Gastroesophageal sphincter (tissue), 4 donors: ENCODE measurements around the gene LRRFIP2. TPM values are rescaled to one million over a fixed set of nuclear protein-coding genes. Genes with fewer than 3 reads are reported as not detected.

ENCODE experiments used
- ATAC-seq: fragments of 150-250 bp; one replicate; pipeline ENCODE4 v1.9.1; 2016; ENCODE audit warnings: mild to moderate bottlenecking, moderate library complexity
- H3K27ac ChIP-seq, 4 donors: fragments of 200-600 bp; sonication (generic) in 3 of 4; 1 replicate in 3 of 4; 2 replicates in 1 of 4; pipeline ENCODE4 v1.5.1; 2016 to 2019
- H3K27me3 ChIP-seq: fragments of 200-600 bp; sonication (generic); one replicate; pipeline ENCODE4 v1.5.1; 2019
- H3K36me3 ChIP-seq, 2 donors: fragments of 200-600 bp; sonication (generic); one replicate each; pipeline ENCODE4 v1.5.1; 2019; ENCODE audit warnings: control low read depth in 1 of 2
- H3K4me1 ChIP-seq, 3 donors: fragments of 200-600 bp; sonication (generic); 1 replicate in 2 of 3; 2 replicates in 1 of 3; pipeline ENCODE4 v1.5.1; 2016 to 2019; ENCODE audit warnings: control low read depth in 2 of 3
- H3K4me3 ChIP-seq, 2 donors: fragments of 200-600 bp; sonication (generic); one replicate each; pipeline ENCODE4 v1.5.1; 2019; ENCODE audit warnings: mild to moderate bottlenecking in 1 of 2, moderate library complexity in 1 of 2
- H3K9me3 ChIP-seq, 3 donors: fragments of 200-600 bp; sonication (generic); one replicate each; pipeline ENCODE4 v1.5.1; 2017 to 2019; ENCODE audit warnings: control low read depth in 2 of 3
- CTCF ChIP-seq, 4 experiments: fragments of 200-600 bp in 2 of 4; fragments of 450-650 bp in 2 of 4; sonication (generic) in 1 of 4; IDR thresholded peaks; one replicate each; pipeline ENCODE4 v1.5.1; 2017 to 2019; ENCODE audit warnings: antibody characterized with exemption in 4 of 4, mild to moderate bottlenecking in 2 of 4, moderate library complexity in 2 of 4
- EP300 ChIP-seq: sonication (generic); formaldehyde crosslinking; IDR thresholded peaks from one replicate; pipeline ENCODE4 v1.6.1; 2017; ENCODE audit warnings: antibody characterized with exemption, mild to moderate bottlenecking
- POLR2A ChIP-seq, 2 donors: fragments of 450-650 bp; IDR thresholded peaks; one replicate each; pipeline ENCODE4 v1.6.1; 2017; ENCODE audit warnings: antibody characterized with exemption in 2 of 2, mild to moderate bottlenecking in 2 of 2, moderate library complexity in 1 of 2
- POLR2AphosphoS5 ChIP-seq: sonication (generic); formaldehyde crosslinking; IDR thresholded peaks from one replicate; pipeline ENCODE4 v1.6.1; 2017; ENCODE audit warnings: antibody characterized with exemption
- WGBS, 2 donors: methylation state at CpG; one replicate each; pipeline ENCODE4 v1.1.5; 2018; ENCODE audit warnings: low coverage in 1 of 2; 5-methylcytosine and 5-hydroxymethylcytosine counted together
- total RNA-seq, 4 donors: library from RNA; depleted of rRNA; stranded (reverse); fragments of >200 nt; gene quantifications; one replicate each; pipeline ENCODE4 v1.1.0, GENCODE V29; 2016

LRRFIP2 gene
- total RNA-seq, 4 donors from 2014 or later, result 79.4 to 123 (median 88.4) TPM

GRCh38 chr3:37098884-37099283 lies 75.5 kb downstream of the LRRFIP2 start:
- H3K9me3 ChIP-seq, result no peaks in the 10 kb centered on the region
- TF ChIP-seq EP300, result no peak
- TF ChIP-seq POLR2A (IDR thresholded peaks at IDR 0.05), result no peak
- TF ChIP-seq CTCF (IDR thresholded peaks at IDR 0.05), result no peak
- TF ChIP-seq POLR2AphosphoS5, result no peak
- peaks cover 0 to 26% of the 10 kb centered on the region in 2 donors for H3K36me3 ChIP-seq
- no peaks in the 10 kb centered on the region for H3K27me3 ChIP-seq
- peaks cover 4 to 19% (median 4%) of the 10 kb centered on the region in 3 donors for H3K4me1 ChIP-seq
- H3K4me3 ChIP-seq, result no peak overlapping the region
- no peak overlapping the region for H3K27ac ChIP-seq
- no peak for ATAC-seq
- 90 to 100% methylated on average over 2 of the region's 2 CpGs for WGBS, 2 donors

- H3K9me3 ChIP-seq, result no peaks in the 10 kb centered on the region
- H3K4me1 ChIP-seq, result peaks cover 4 to 14% (median 4%) of the 10 kb centered on the region in 3 donors
- H3K36me3 ChIP-seq, result peaks cover 0 to 37% of the 10 kb centered on the region in 2 donors
- no peak for TF ChIP-seq POLR2AphosphoS5
- no peak for TF ChIP-seq POLR2A (IDR thresholded peaks at IDR 0.05)
- no peak for TF ChIP-seq CTCF (IDR thresholded peaks at IDR 0.05)
- TF ChIP-seq EP300, result no peak
- H3K4me3 ChIP-seq, result no peak overlapping the region
- H3K27me3 ChIP-seq, result no peaks in the 10 kb centered on the region
- no peak for ATAC-seq
- no peak overlapping the region for H3K27ac ChIP-seq
These were observed 76.6 kb downstream of the LRRFIP2 start for GRCh38 chr3:37097776-37098175.

- H3K27ac ChIP-seq, result no peak overlapping the region
- H3K4me3 ChIP-seq, result no peak overlapping the region
- no peak for ATAC-seq
- WGBS, 2 donors, result 29 to 86% methylated on average over 1 of the region's 1 CpG
- peaks cover 0 to 44% of the 10 kb centered on the region in 2 donors for H3K36me3 ChIP-seq
- peaks cover 4 to 14% (median 4%) of the 10 kb centered on the region in 3 donors for H3K4me1 ChIP-seq
- TF ChIP-seq POLR2A (IDR thresholded peaks at IDR 0.05) (no peak), EP300 (no peak), POLR2AphosphoS5 (no peak), CTCF (IDR thresholded peaks at IDR 0.05) (no peak)
- no peaks in the 10 kb centered on the region for H3K27me3 ChIP-seq
- H3K9me3 ChIP-seq, result no peaks in the 10 kb centered on the region
These were observed 77.4 kb downstream of the LRRFIP2 start for GRCh38 chr3:37096975-37097374.

- H3K9me3 ChIP-seq, result no peaks in the 10 kb centered on the region
- TF ChIP-seq POLR2A (IDR thresholded peaks at IDR 0.05) (no peak), CTCF (IDR thresholded peaks at IDR 0.05) (no peak), EP300 (no peak), POLR2AphosphoS5 (no peak)
- H3K4me1 ChIP-seq, result peaks cover 4 to 14% (median 4%) of the 10 kb centered on the region in 3 donors
- no peak overlapping the region for H3K4me3 ChIP-seq
- H3K36me3 ChIP-seq, result peaks cover 0 to 47% of the 10 kb centered on the region in 2 donors
- no peaks in the 10 kb centered on the region for H3K27me3 ChIP-seq
- ATAC-seq, result no peak
- peak overlapping the region in 1 of 4 donors; percentile 28 for H3K27ac ChIP-seq
- 25 to 30% methylated on average over 1 of the region's 1 CpG for WGBS, 2 donors
These were observed 78.1 kb downstream of the LRRFIP2 start for GRCh38 chr3:37096288-37096687.

- no peak overlapping the region for H3K4me3 ChIP-seq
- WGBS, 2 donors, result 71 to 77% methylated on average over 2 to 3 of the region's 3 CpGs
- no peak for ATAC-seq
- H3K27ac ChIP-seq, result no peak overlapping the region
- peaks cover 4 to 14% (median 4%) of the 10 kb centered on the region in 3 donors for H3K4me1 ChIP-seq
- H3K36me3 ChIP-seq, result peaks cover 0 to 57% of the 10 kb centered on the region in 2 donors
- TF ChIP-seq POLR2A (IDR thresholded peaks at IDR 0.05) (no peak), EP300 (no peak)
- no peaks in the 10 kb centered on the region for H3K9me3 ChIP-seq
- no peaks in the 10 kb centered on the region for H3K27me3 ChIP-seq
These were observed 79.7 kb downstream of the LRRFIP2 start for GRCh38 chr3:37094636-37095035.
